SK-N-SH (cell line): Measurements from ENCODE around the gene RNF126.

Source experiments
- EP300 ChIP-seq, 2 experiments: IDR thresholded peaks; 2 replicates each; pipeline versions ENCODE4 v1.4.0 to v1.6.1; 2012; ENCODE audit warnings: borderline replicate concordance in 1 of 2, low read depth in 1 of 2, low read length in 1 of 2
- EZH2phosphoT487 ChIP-seq: fragments of 200-600 bp; sonication (generic); IDR thresholded peaks from 2 replicates; pipeline ENCODE4 v1.6.1; 2017; ENCODE audit warnings: low read depth, mixed run types, mild to moderate bottlenecking, antibody characterized with exemption, moderate library complexity, borderline replicate concordance
- GABPA ChIP-seq: IDR thresholded peaks from 2 replicates; pipeline ENCODE4 v1.4.0; 2012; ENCODE audit warnings: low read depth, mild to moderate bottlenecking
- NRF1 ChIP-seq: IDR thresholded peaks from 2 replicates; pipeline ENCODE4 v1.6.1; 2012; ENCODE audit warnings: low read depth, mild to moderate bottlenecking, low read length
- POLR2AphosphoS5 ChIP-seq: IDR thresholded peaks from 2 replicates; pipeline ENCODE4 v1.6.1; 2012; ENCODE audit warnings: low read depth, low read length
- REST ChIP-seq: IDR thresholded peaks from 2 replicates; pipeline ENCODE4 v1.6.1; 2012; ENCODE audit warnings: mild to moderate bottlenecking, low read depth, low read length, moderate library complexity
- RFX5 ChIP-seq: IDR thresholded peaks from 2 replicates; pipeline ENCODE4 v1.6.1; 2012; ENCODE audit warnings: mild to moderate bottlenecking, improper control_type of control experiment, low read length
- TEAD4 ChIP-seq: IDR thresholded peaks from 2 replicates; pipeline ENCODE4 v1.4.0; 2012; ENCODE audit warnings: mild to moderate bottlenecking, borderline replicate concordance; ENCODE audit not compliant: insufficient read depth
- ZBTB33 ChIP-seq: IDR thresholded peaks from 2 replicates; pipeline ENCODE4 v1.4.0; 2012; ENCODE audit warnings: low read depth, borderline replicate concordance
- TF ChIP-seq, protein P1 (sequence below): fragments of 200-600 bp; sonication (generic); IDR thresholded peaks from 2 replicates; pipeline ENCODE4 v1.6.1; 2017; ENCODE audit warnings: antibody characterized with exemption, mild to moderate bottlenecking, moderate library complexity

DNA sequence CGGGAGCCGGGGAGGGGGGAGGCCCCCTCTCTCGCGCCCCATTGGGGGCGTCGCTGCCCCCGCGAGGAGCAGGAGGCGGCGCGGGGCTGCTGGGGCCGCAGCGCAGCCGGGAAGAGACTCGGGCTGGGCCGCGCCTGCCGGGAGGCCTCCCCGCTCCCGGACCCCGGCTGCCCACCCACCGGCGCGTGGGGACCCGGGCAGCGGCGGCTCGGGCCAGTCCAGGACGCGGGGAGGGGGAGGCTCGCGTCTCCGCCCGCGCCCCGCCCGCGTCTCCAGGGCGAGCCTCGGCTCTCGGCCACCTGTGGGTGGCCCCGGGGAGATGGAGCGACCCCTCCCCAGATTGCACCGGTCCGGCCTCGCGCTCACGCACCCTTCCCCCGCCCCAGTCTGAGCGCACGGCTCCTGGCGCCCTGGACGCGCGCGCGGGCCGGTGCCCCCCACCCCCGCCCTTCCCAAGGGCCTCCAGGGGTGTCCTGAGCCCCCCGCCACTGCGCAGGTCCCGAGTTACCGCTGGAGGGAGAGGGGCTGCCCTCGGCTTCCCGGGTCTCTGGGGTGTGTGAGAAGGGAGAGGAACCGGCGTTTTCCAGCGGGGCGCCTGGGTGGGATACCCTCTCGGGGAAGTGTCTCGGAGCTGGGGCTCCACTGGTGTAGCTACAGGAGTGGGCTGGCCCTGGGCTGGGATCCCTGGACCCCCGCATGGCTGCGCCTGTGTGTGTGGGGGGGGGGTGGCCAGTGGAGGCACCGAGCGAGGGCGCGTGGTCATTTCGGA is 46.4 kb upstream of the RNF126 start:
- TF ChIP-seq, protein P1, sequence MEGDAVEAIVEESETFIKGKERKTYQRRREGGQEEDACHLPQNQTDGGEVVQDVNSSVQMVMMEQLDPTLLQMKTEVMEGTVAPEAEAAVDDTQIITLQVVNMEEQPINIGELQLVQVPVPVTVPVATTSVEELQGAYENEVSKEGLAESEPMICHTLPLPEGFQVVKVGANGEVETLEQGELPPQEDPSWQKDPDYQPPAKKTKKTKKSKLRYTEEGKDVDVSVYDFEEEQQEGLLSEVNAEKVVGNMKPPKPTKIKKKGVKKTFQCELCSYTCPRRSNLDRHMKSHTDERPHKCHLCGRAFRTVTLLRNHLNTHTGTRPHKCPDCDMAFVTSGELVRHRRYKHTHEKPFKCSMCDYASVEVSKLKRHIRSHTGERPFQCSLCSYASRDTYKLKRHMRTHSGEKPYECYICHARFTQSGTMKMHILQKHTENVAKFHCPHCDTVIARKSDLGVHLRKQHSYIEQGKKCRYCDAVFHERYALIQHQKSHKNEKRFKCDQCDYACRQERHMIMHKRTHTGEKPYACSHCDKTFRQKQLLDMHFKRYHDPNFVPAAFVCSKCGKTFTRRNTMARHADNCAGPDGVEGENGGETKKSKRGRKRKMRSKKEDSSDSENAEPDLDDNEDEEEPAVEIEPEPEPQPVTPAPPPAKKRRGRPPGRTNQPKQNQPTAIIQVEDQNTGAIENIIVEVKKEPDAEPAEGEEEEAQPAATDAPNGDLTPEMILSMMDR: no peak
- no peak for TF ChIP-seq EZH2phosphoT487
- no peak for TF ChIP-seq TEAD4
- TF ChIP-seq POLR2AphosphoS5: no peak
- TF ChIP-seq RFX5: no peak
- no peak for TF ChIP-seq EP300 (IDR thresholded peaks at IDR 0.05; ENCODE audit: borderline replicate concordance in 1 of 2, low read depth in 1 of 2, low read length in 1 of 2)
- no peak for TF ChIP-seq GABPA
- TF ChIP-seq NRF1: no peak
- no peak for TF ChIP-seq ZBTB33
- TF ChIP-seq REST: no peak
